ENCODE results near the gene ADH1C. TPM values are rescaled to one million over a fixed set of nuclear protein-coding genes. Genes with fewer than 3 reads are reported as not detected.

ADH1C gene
- total and polyA plus RNA-seq, 9 of the 15 experiments (the other 6 are each of a cell fraction or from before 2014, with no cell fraction given), result 0.40 TPM; not detected in 8

DNA sequence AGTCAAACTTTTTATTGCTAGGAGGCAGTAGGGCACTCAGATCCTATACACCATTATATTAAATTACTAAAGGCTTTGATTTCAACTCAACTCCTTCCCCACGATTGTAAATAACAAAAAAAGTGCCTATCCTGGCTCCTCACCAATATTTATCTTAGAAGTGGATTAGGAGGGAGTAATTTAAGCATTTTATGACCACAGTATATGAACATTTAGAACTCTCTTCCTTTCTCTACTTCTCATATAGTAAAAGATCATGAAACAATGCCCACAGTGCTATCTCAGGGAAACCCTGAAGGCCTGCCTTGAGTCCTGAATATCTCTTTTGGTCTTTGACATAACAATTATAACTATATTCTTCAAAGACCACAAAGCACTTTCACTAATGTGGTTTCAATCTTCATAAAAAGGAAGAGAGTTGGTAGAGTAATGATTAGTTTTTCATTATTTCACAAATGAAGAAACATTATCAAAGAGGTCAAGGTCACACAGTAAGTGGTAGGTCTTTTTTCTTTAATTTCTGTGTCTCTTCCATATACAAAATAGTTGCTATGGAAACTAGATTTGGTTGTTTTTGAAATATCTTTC lies 29.1 kb upstream of the ADH1C start:
- TF ChIP-seq HMGN3 (IDR thresholded peaks at IDR 0.05; ENCODE audit: borderline replicate concordance, extremely low read depth, insufficient read length, low read depth, low read length) (no peak), RFX1 (IDR thresholded peaks at IDR 0.05) (peak; percentile 36; the same call in 1 of the 2 replicates), ZKSCAN3 (CRISPR knock-in tag; IDR thresholded peaks at IDR 0.05) (no peak)
- BruUV-seq (replicated peaks), result no TSS peak
- DNase-seq (ENCODE audit: extremely low read depth in 1 of 4, low spot score in 3 of 4) (no peak), FAIRE-seq (no peak), ATAC-seq (no peak)
- 0% methylated on average over 1 of the region's 1 CpG for WGBS (ENCODE audit: insufficient coverage, low coverage, missing lambda C conversion rate)
- Histone ChIP-seq H3K9ac (ENCODE audit: insufficient read depth in 1 of 2, low read depth in 2 of 2, low read length in 2 of 2) (no peak overlapping the region), H3K4me3 (no peak overlapping the region), H2AFZ (ENCODE audit: low read depth, low read length) (no peak overlapping the region), H3K9me3 (replicated peaks; ENCODE audit: control insufficient read depth, insufficient read depth, low read depth, low read length) (no peaks in the 10 kb centered on the region), H4K20me1 (replicated peaks; ENCODE audit: control insufficient read depth, insufficient read depth, low read length) (no peaks in the 10 kb centered on the region), H3K27ac (ENCODE audit: extremely low read depth, low read depth, low read length) (no peak overlapping the region), H3K9me1 (ENCODE audit: control insufficient read depth, insufficient read depth, low read length) (no peaks in the 10 kb centered on the region), H3K4me2 (ENCODE audit: insufficient read depth, low read length) (no peak overlapping the region), H3K4me1 (replicated peaks in 1 of 2; ENCODE audit: control insufficient read depth in 2 of 2, insufficient read depth in 2 of 2, low read length in 2 of 2) (no peaks in the 10 kb centered on the region), H3K27me3 (ENCODE audit: control insufficient read depth in 2 of 2, insufficient read depth in 2 of 2, low read length in 2 of 2) (no peaks in the 10 kb centered on the region), H3K79me2 (ENCODE audit: control insufficient read depth, insufficient read depth, low read length) (no peaks in the 10 kb centered on the region), H3K36me3 (ENCODE audit: control insufficient read depth, insufficient read depth, low read length) (no peaks in the 10 kb centered on the region)
- intact Hi-C loops (cut with micrococcal nuclease) (no loop called here), in situ Hi-C loops (cut with MboI) (no loop called here)
- ChIA-PET CTCF (ENCODE audit: low intra/inter-chr PET ratio) (no interaction called here), POLR2A (interaction anchor here (0.7 kb wide), 1 partner anchor 295 kb away, joined by 3 read pairs; no protein-coding TSS in a partner anchor)

DNA sequence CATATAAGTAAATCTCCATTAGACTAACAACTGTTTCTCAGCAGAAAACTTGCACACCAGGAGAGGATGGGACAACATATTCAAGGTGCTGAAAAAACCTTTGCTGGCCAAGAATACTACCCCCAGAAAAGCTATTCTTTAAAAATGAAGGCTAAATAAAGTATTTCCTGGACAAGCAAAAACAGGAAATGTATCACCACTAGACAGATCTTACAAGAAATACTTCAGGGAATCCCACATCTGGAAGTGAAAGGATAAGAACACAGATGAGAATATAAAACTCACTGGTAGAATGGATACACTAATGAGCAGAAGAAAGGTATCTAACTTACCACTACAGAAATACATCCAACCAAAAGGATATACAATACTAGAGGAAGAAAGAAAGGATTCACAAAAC lies 27.0 kb upstream of the ADH1C start:
- ChIA-PET CTCF (ENCODE audit: low intra/inter-chr PET ratio) (no interaction called here), POLR2A (interaction anchor here (0.5 kb wide), 1 partner anchor 603 kb away, joined by 3 read pairs; no protein-coding TSS in a partner anchor)
- Histone ChIP-seq H3K9ac (ENCODE audit: insufficient read depth in 1 of 2, low read depth in 2 of 2, low read length in 2 of 2) (no peak overlapping the region), H3K9me1 (ENCODE audit: control insufficient read depth, insufficient read depth, low read length) (no peaks in the 10 kb centered on the region), H3K4me3 (no peak overlapping the region), H4K20me1 (replicated peaks; ENCODE audit: control insufficient read depth, insufficient read depth, low read length) (no peaks in the 10 kb centered on the region), H3K4me2 (ENCODE audit: insufficient read depth, low read length) (no peak overlapping the region), H3K4me1 (replicated peaks in 1 of 2; ENCODE audit: control insufficient read depth in 2 of 2, insufficient read depth in 2 of 2, low read length in 2 of 2) (no peaks in the 10 kb centered on the region), H3K27me3 (ENCODE audit: control insufficient read depth in 2 of 2, insufficient read depth in 2 of 2, low read length in 2 of 2) (no peaks in the 10 kb centered on the region), H3K27ac (ENCODE audit: extremely low read depth, low read depth, low read length) (no peak overlapping the region), H3K79me2 (ENCODE audit: control insufficient read depth, insufficient read depth, low read length) (no peaks in the 10 kb centered on the region), H3K36me3 (ENCODE audit: control insufficient read depth, insufficient read depth, low read length) (no peaks in the 10 kb centered on the region), H3K9me3 (replicated peaks; ENCODE audit: control insufficient read depth, insufficient read depth, low read depth, low read length) (no peaks in the 10 kb centered on the region), H2AFZ (ENCODE audit: low read depth, low read length) (no peak overlapping the region)
- in situ Hi-C loops (cut with MboI) (no loop called here), intact Hi-C loops (cut with micrococcal nuclease) (no loop called here)
- no peak for FAIRE-seq
- ATAC-seq, result no peak
- no peak for DNase-seq (ENCODE audit: extremely low read depth in 1 of 4, low spot score in 3 of 4)
- no TSS peak for BruUV-seq (replicated peaks)
- TF ChIP-seq ZNF316 (IDR thresholded peaks at IDR 0.05) (no peak), TAL1 (IDR thresholded peaks at IDR 0.05) (no peak), SREBF2 (CRISPR knock-in tag; IDR thresholded peaks at IDR 0.05) (no peak), SMARCB1 (IDR thresholded peaks at IDR 0.05; ENCODE audit: insufficient read length, low read depth) (no peak), FOXA3 (CRISPR knock-in tag; conservative IDR thresholded peaks at IDR 0.05 in 1 of 2, IDR thresholded peaks at IDR 0.05 in 1 of 2) (no peak), SIX5 (IDR thresholded peaks at IDR 0.05; ENCODE audit: borderline replicate concordance in 1 of 2, insufficient read depth in 1 of 2, low read depth in 1 of 2, low read length in 2 of 2) (no peak), TEAD2 (tag; IDR thresholded peaks at IDR 0.05) (no peak), ZNF583 (CRISPR knock-in tag; IDR thresholded peaks at IDR 0.05) (no peak)
- TF ChIP-seq, protein P1, sequence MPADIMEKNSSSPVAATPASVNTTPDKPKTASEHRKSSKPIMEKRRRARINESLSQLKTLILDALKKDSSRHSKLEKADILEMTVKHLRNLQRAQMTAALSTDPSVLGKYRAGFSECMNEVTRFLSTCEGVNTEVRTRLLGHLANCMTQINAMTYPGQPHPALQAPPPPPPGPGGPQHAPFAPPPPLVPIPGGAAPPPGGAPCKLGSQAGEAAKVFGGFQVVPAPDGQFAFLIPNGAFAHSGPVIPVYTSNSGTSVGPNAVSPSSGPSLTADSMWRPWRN (IDR thresholded peaks at IDR 0.05; ENCODE audit: low read depth), result no peak
- TF ChIP-seq, protein P2, sequence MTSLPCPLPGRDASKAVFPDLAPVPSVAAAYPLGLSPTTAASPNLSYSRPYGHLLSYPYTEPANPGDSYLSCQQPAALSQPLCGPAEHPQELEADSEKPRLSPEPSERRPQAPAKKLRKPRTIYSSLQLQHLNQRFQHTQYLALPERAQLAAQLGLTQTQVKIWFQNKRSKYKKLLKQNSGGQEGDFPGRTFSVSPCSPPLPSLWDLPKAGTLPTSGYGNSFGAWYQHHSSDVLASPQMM (CRISPR knock-in tag; IDR thresholded peaks at IDR 0.05), result no peak
- TF ChIP-seq, protein P3, sequence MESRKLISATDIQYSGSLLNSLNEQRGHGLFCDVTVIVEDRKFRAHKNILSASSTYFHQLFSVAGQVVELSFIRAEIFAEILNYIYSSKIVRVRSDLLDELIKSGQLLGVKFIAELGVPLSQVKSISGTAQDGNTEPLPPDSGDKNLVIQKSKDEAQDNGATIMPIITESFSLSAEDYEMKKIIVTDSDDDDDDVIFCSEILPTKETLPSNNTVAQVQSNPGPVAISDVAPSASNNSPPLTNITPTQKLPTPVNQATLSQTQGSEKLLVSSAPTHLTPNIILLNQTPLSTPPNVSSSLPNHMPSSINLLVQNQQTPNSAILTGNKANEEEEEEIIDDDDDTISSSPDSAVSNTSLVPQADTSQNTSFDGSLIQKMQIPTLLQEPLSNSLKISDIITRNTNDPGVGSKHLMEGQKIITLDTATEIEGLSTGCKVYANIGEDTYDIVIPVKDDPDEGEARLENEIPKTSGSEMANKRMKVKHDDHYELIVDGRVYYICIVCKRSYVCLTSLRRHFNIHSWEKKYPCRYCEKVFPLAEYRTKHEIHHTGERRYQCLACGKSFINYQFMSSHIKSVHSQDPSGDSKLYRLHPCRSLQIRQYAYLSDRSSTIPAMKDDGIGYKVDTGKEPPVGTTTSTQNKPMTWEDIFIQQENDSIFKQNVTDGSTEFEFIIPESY (CRISPR knock-in tag; IDR thresholded peaks at IDR 0.05), result no peak
